Smooth muscle cell (in vitro differentiated cells): Measurements from ENCODE around the gene NTM. TPM values are rescaled to one million over a fixed set of nuclear protein-coding genes. Genes with fewer than 3 reads are reported as not detected.

Source experiments
- DNase-seq: peaks from one replicate; lab custom pipeline; 2025; ENCODE audit not compliant: unreplicated experiment; lab: John Stamatoyannopoulos, UW
- H2AFZ ChIP-seq: fragments of 200-600 bp; sonication (generic); 2 replicates; pipeline ENCODE4 v1.6.0; 2016; ENCODE audit warnings: antibody characterized with exemption, low read depth, mild to moderate bottlenecking
- H3F3A ChIP-seq: fragments of 200-600 bp; sonication (generic); 2 replicates; pipeline ENCODE4 v1.6.0; 2017; ENCODE audit warnings: antibody characterized with exemption, low read depth
- H3K27ac ChIP-seq: fragments of 200-600 bp; sonication (generic); 2 replicates; pipeline ENCODE4 v1.5.1; 2016; ENCODE audit warnings: low read depth, mild to moderate bottlenecking
- H3K27me3 ChIP-seq: fragments of 200-600 bp; sonication (generic); 2 replicates; pipeline ENCODE4 v1.6.1; 2016; ENCODE audit warnings: low read depth, mild to moderate bottlenecking
- H3K36me3 ChIP-seq: fragments of 200-600 bp; sonication (generic); 2 replicates; pipeline ENCODE4 v1.5.1; 2016; ENCODE audit warnings: low read depth
- H3K4me1 ChIP-seq: fragments of 200-600 bp; sonication (generic); 2 replicates; pipeline ENCODE4 v1.5.1; 2016; ENCODE audit warnings: low read depth
- H3K4me2 ChIP-seq: fragments of 200-600 bp; sonication (generic); 2 replicates; pipeline ENCODE4 v1.6.0; 2016; ENCODE audit warnings: mild to moderate bottlenecking
- H3K4me3 ChIP-seq: fragments of 200-600 bp; sonication (generic); 2 replicates; pipeline ENCODE4 v1.5.1; 2016; ENCODE audit warnings: mild to moderate bottlenecking
- H3K79me2 ChIP-seq: fragments of 200-600 bp; sonication (generic); 2 replicates; pipeline ENCODE4 v1.6.0; 2016; ENCODE audit warnings: low read depth, mild to moderate bottlenecking
- H3K9ac ChIP-seq: fragments of 200-600 bp; sonication (generic); 2 replicates; pipeline ENCODE4 v1.6.0; 2016; ENCODE audit warnings: low read depth
- H3K9me3 ChIP-seq: fragments of 200-600 bp; sonication (generic); replicated peaks from 2 replicates; pipeline ENCODE4 v1.5.1; 2016; ENCODE audit warnings: low read depth
- H4K20me1 ChIP-seq: fragments of 200-600 bp; sonication (generic); 2 replicates; pipeline ENCODE4 v1.6.0; 2016; ENCODE audit warnings: low read depth
- WGBS: methylation state at CpG from one replicate; pipeline ENCODE4 v1.1.7; 2016; ENCODE audit warnings: low lambda C conversion rate; 5-methylcytosine and 5-hydroxymethylcytosine counted together
- polyA plus RNA-seq: library from polyadenylated mRNA; unstranded; fragments of >200 nt; fragmentation: Nextera tagmentation; extraction: Ambion mirVana; gene quantifications from 2 replicates; pipeline ENCODE4 v1.2.1, GENCODE V29; 2016
- total RNA-seq: library from RNA; depleted of rRNA; stranded (reverse); fragments of >200 nt; gene quantifications from 2 replicates; pipeline ENCODE4 v1.2.3, GENCODE V29; 2014
- TF ChIP-seq, protein P1 (sequence below): fragments of 200-600 bp; sonication (generic); IDR thresholded peaks from 2 replicates; pipeline ENCODE4 v1.5.1; 2017; ENCODE audit warnings: borderline replicate concordance, mild to moderate bottlenecking, antibody characterized with exemption; ENCODE audit not compliant: insufficient read depth, poor library complexity, severe bottlenecking

NTM gene
- total and polyA plus RNA-seq, 2 experiments from 2014 or later, result 68.9 to 123 TPM

- peak overlapping the region; percentile 84 for H3K27ac ChIP-seq
- peaks cover 9% of the 10 kb centered on the region for H3F3A ChIP-seq
- H3K79me2 ChIP-seq, result no peaks in the 10 kb centered on the region
- H3K4me2 ChIP-seq, result peak overlapping the region; percentile 58
- no peaks in the 10 kb centered on the region for H4K20me1 ChIP-seq
- H3K4me1 ChIP-seq, result peaks cover 15% of the 10 kb centered on the region
- H3K36me3 ChIP-seq, result no peaks in the 10 kb centered on the region
- DNase-seq, result no peak
- 34% methylated on average over 8 of the region's 8 CpGs for WGBS
- peak overlapping the region; percentile 69 for H3K9ac ChIP-seq
- H3K27me3 ChIP-seq, result no peaks in the 10 kb centered on the region
- H2AFZ ChIP-seq, result no peak overlapping the region
- no peak overlapping the region for H3K4me3 ChIP-seq
- TF ChIP-seq, protein P1, sequence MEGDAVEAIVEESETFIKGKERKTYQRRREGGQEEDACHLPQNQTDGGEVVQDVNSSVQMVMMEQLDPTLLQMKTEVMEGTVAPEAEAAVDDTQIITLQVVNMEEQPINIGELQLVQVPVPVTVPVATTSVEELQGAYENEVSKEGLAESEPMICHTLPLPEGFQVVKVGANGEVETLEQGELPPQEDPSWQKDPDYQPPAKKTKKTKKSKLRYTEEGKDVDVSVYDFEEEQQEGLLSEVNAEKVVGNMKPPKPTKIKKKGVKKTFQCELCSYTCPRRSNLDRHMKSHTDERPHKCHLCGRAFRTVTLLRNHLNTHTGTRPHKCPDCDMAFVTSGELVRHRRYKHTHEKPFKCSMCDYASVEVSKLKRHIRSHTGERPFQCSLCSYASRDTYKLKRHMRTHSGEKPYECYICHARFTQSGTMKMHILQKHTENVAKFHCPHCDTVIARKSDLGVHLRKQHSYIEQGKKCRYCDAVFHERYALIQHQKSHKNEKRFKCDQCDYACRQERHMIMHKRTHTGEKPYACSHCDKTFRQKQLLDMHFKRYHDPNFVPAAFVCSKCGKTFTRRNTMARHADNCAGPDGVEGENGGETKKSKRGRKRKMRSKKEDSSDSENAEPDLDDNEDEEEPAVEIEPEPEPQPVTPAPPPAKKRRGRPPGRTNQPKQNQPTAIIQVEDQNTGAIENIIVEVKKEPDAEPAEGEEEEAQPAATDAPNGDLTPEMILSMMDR, result no peak
- no peaks in the 10 kb centered on the region for H3K9me3 ChIP-seq
Measured at GRCh38 chr11:131744847-131745246, 374.4 kb downstream of the NTM start.

DNA sequence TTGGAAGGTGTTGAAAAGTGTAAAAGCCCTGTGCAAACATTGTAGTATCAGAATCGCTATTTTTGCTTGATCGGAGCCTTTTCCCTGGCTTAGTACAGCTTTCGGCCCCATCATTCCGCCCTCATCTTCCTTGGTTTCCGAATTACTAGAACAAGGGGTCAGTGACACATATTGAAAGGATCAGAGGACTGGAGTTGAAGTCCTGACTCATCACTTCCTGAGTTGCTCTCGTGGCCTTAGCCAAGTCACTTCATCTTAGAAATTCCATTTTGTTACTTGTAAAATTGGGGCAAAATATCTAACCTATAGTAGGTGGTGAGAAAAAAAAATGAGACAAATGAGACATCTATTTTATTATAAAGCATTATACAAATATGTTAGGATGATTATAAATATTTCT, 375.0 kb downstream of the NTM start:
- Histone ChIP-seq H3K4me2 (peak overlapping the region; percentile 26), H3F3A (peaks cover 9% of the 10 kb centered on the region), H3K4me1 (peaks cover 15% of the 10 kb centered on the region)

GRCh38 chr11:131746201-131746600, 375.8 kb downstream of the NTM start:
- no peak for DNase-seq
- TF ChIP-seq, protein P1, result no peak
- Histone ChIP-seq H3K4me2 (no peak overlapping the region), H3K79me2 (no peaks in the 10 kb centered on the region), H3K4me3 (no peak overlapping the region), H4K20me1 (no peaks in the 10 kb centered on the region), H3K27ac (peak overlapping the region; percentile 58), H3K4me1 (peaks cover 15% of the 10 kb centered on the region), H3F3A (peaks cover 9% of the 10 kb centered on the region), H3K36me3 (no peaks in the 10 kb centered on the region), H3K9ac (no peak overlapping the region), H2AFZ (no peak overlapping the region), H3K27me3 (no peaks in the 10 kb centered on the region), H3K9me3 (no peaks in the 10 kb centered on the region)
- 90% methylated on average over 12 of the region's 12 CpGs for WGBS

More for the DNA sequence above, 375.0 kb downstream of the NTM start:
- H2AFZ ChIP-seq, result no peak overlapping the region
- no peak overlapping the region for H3K4me3 ChIP-seq
- H3K27me3 ChIP-seq, result no peaks in the 10 kb centered on the region
- peak overlapping the region; percentile 84 for H3K27ac ChIP-seq
- 47% methylated on average over 6 of the region's 6 CpGs for WGBS
- H3K9me3 ChIP-seq, result no peaks in the 10 kb centered on the region
- H4K20me1 ChIP-seq, result no peaks in the 10 kb centered on the region
- peak overlapping the region; percentile 69 for H3K9ac ChIP-seq
- TF ChIP-seq, protein P1, result no peak
- no peaks in the 10 kb centered on the region for H3K79me2 ChIP-seq
- no peak for DNase-seq
- H3K36me3 ChIP-seq, result no peaks in the 10 kb centered on the region
